K562 (cell line): ENCODE data around the gene TCF20. TPM values are rescaled to one million over a fixed set of nuclear protein-coding genes. Genes with fewer than 3 reads are reported as not detected.

Experiments used
- ATAC-seq: fragments of 200-7000 bp; cut with Tn5 transposase; 3 replicates; pipeline ENCODE4 v1.9.1; 2020; ENCODE audit warnings: moderate library complexity
- BruUV-seq: library from RNA; stranded (reverse); fragments of 400-500 nt; replicated peaks from 2 replicates; lab custom pipeline; 2021; lab: Mats Ljungman, UMichigan
- CTCF ChIA-PET: fragments of 300-600 bp; formaldehyde crosslinking; extraction: SDS; loops from one replicate; lab custom pipeline; 2021; ENCODE audit warnings: low intra/inter-chr PET ratio; lab: Yijun Ruan, JAX
- POLR2A ChIA-PET: fragments of 300-600, 350-650 bp; sonication (Branson Sonifier 250); formaldehyde crosslinking; extraction: SDS; loops from one replicate; lab custom pipeline; 2021; ENCODE audit warnings: antibody characterized with exemption, inconsistent platforms; lab: Yijun Ruan, JAX
- DNase-seq, 4 experiments: peaks; one replicate each; pipeline versions ENCODE4 v3.0.0 to v3.0.0-alpha.2; 2011 to 2018; ENCODE audit warnings: low spot score in 3 of 4, mixed read lengths in 3 of 4; ENCODE audit errors: extremely low read depth in 1 of 4
- FAIRE-seq: peaks from 2 replicates; lab custom pipeline; 2011; peaks lifted over from hg19 to GRCh38; lab: Jason Lieb, UNC
- H2AFZ ChIP-seq: 2 replicates; pipeline ENCODE4 v1.6.0; 2011; ENCODE audit warnings: low read depth, low read length, control low read depth, inconsistent platforms
- H3K27ac ChIP-seq: fragments of 200-600 bp; 3 replicates; pipeline ENCODE4 v1.8.0; 2011; ENCODE audit warnings: low read depth, mild to moderate bottlenecking, control low read depth, inconsistent platforms, low read length, moderate library complexity, mixed read lengths; ENCODE audit errors: extremely low read depth
- H3K27me3 ChIP-seq, 2 experiments: fragments of 300-600 bp in 1 of 2; 2 replicates in 1 of 2; 3 replicates in 1 of 2; pipeline versions ENCODE4 v1.6.0 to v1.8.0; 2011; ENCODE audit warnings: inconsistent platforms in 2 of 2, low read length in 2 of 2, mild to moderate bottlenecking in 1 of 2, mixed read lengths in 1 of 2, moderate library complexity in 1 of 2; ENCODE audit not compliant: control insufficient read depth in 2 of 2, insufficient read depth in 2 of 2
- H3K36me3 ChIP-seq: fragments of 300-600 bp; 3 replicates; pipeline ENCODE4 v1.8.0; 2011; ENCODE audit warnings: mild to moderate bottlenecking, low read length, inconsistent platforms; ENCODE audit not compliant: control insufficient read depth, insufficient read depth
- H3K4me1 ChIP-seq, 2 experiments: fragments of 200-600 bp in 1 of 2; replicated peaks in 1 of 2; 2 replicates in 1 of 2; 3 replicates in 1 of 2; pipeline versions ENCODE4 v1.5.1 to v1.8.0; 2011; ENCODE audit warnings: inconsistent platforms in 2 of 2, low read length in 2 of 2, mild to moderate bottlenecking in 1 of 2, mixed read lengths in 1 of 2, moderate library complexity in 1 of 2; ENCODE audit not compliant: control insufficient read depth in 2 of 2, insufficient read depth in 2 of 2
- H3K4me2 ChIP-seq: 2 replicates; pipeline ENCODE4 v1.6.1; 2011; ENCODE audit warnings: low read length, control low read depth, inconsistent platforms, mixed read lengths; ENCODE audit not compliant: insufficient read depth
- H3K4me3 ChIP-seq: fragments of 200-600 bp; sonication (generic), shearing (Covaris generic); 2 replicates; pipeline ENCODE4 v1.5.1; 2016; ENCODE audit warnings: control low read depth, inconsistent platforms
- H3K79me2 ChIP-seq: fragments of 200-600 bp; 3 replicates; pipeline ENCODE4 v1.8.0; 2011; ENCODE audit warnings: low read length, inconsistent platforms; ENCODE audit not compliant: control insufficient read depth, insufficient read depth
- H3K9ac ChIP-seq, 2 experiments: 2 replicates each; pipeline versions ENCODE4 v1.6.0 to v1.6.1; 2011; ENCODE audit warnings: low read depth in 2 of 2, low read length in 2 of 2, control low read depth in 1 of 2, inconsistent platforms in 1 of 2, mild to moderate bottlenecking in 1 of 2, mixed read lengths in 1 of 2; ENCODE audit not compliant: insufficient read depth in 1 of 2
- H3K9me1 ChIP-seq: one replicate; pipeline ENCODE4 v1.6.0; 2011; ENCODE audit warnings: inconsistent platforms, mild to moderate bottlenecking, low read length, moderate library complexity; ENCODE audit not compliant: control insufficient read depth, insufficient read depth
- H3K9me3 ChIP-seq: replicated peaks from 2 replicates; pipeline ENCODE4 v1.5.1; 2011; ENCODE audit warnings: low read depth, low read length, inconsistent platforms; ENCODE audit not compliant: control insufficient read depth, insufficient read depth
- H4K20me1 ChIP-seq: replicated peaks from 2 replicates; pipeline ENCODE4 v1.6.1; 2011; ENCODE audit warnings: low read length, inconsistent platforms, mixed read lengths; ENCODE audit not compliant: control insufficient read depth, insufficient read depth
- BRD9 ChIP-seq: fragments of 450-650 bp; IDR thresholded peaks from 2 replicates; pipeline ENCODE4 v1.6.1; 2018; ENCODE audit warnings: low read depth; ENCODE audit not compliant: partially characterized antibody
- HDAC6 ChIP-seq: IDR thresholded peaks from 2 replicates; pipeline ENCODE4 v1.6.1; 2012; ENCODE audit warnings: low read depth, mild to moderate bottlenecking, control low read depth, inconsistent platforms, low read length, moderate library complexity
- JUNB ChIP-seq: fragments of 450-650 bp; formaldehyde crosslinking; conservative IDR thresholded peaks from 2 replicates; pipeline ENCODE4 v1.4.0; 2020; ENCODE audit warnings: mild to moderate bottlenecking
- PHB2 ChIP-seq: fragments of 450-650 bp; IDR thresholded peaks from 2 replicates; pipeline ENCODE4 v1.6.1; 2017; ENCODE audit warnings: low read depth
- PTBP1 ChIP-seq: fragments of 200-400 bp; formaldehyde crosslinking; IDR thresholded peaks from 2 replicates; pipeline ENCODE4 v1.6.1; 2017; ENCODE audit warnings: low read depth, low read length
- SRSF3 ChIP-seq: fragments of 200-400 bp; formaldehyde crosslinking; IDR thresholded peaks from 2 replicates; pipeline ENCODE4 v1.6.1; 2016; ENCODE audit warnings: mild to moderate bottlenecking, low read length, moderate library complexity; ENCODE audit not compliant: insufficient read depth
- TBL1XR1 ChIP-seq, 2 experiments: IDR thresholded peaks; 2 replicates each; pipeline ENCODE4 v1.6.1; 2012; ENCODE audit warnings: improper control_type of control experiment in 2 of 2, low read length in 2 of 2, mild to moderate bottlenecking in 1 of 2
- ZC3H8 ChIP-seq: fragments of 450-650 bp; IDR thresholded peaks from 2 replicates; pipeline ENCODE4 v1.6.1; 2017
- ZNF212 ChIP-seq: fragments of 450-650 bp; formaldehyde crosslinking; IDR thresholded peaks from 2 replicates; pipeline ENCODE4 v1.4.0; 2020; ENCODE audit warnings: mild to moderate bottlenecking
- WGBS: fragments of 100-300 bp; shearing (Covaris generic); methylation state at CpG from one replicate; pipeline ENCODE4 v1.1.6; 2016; ENCODE audit warnings: low coverage, mixed read lengths; ENCODE audit not compliant: insufficient coverage; ENCODE audit errors: missing lambda C conversion rate; 5-methylcytosine and 5-hydroxymethylcytosine counted together
- in situ Hi-C: fragments of 300-500 bp; cut with MboI; formaldehyde crosslinking; loops from 4 replicates; pipeline ENCODE4 v1.15.0; 2018; ENCODE audit warnings: inconsistent platforms, mixed read lengths
- intact Hi-C: fragments of 100-400 bp; cut with micrococcal nuclease; formaldehyde crosslinking; loops from 2 replicates; pipeline ENCODE4 v1.14.2; 2022
- polyA plus RNA-seq, 8 experiments: library from polyadenylated mRNA; depleted of rRNA in 4 of 8; stranded (reverse) in 5 of 8; unstranded in 3 of 8; fragments of >200 nt; fragmentation: Nextera tagmentation in 2 of 8; fragmentation: Illumina TruSeq in 1 of 8; extraction: Ambion mirVana in 2 of 8; extraction: Trizol in 1 of 8; gene quantifications; 2 replicates each; pipeline versions ENCODE4 v1.2.1 to v1.2.3, GENCODE V29; 2011 to 2014; ENCODE audit warnings: inconsistent platforms in 1 of 8, missing spikeins in 1 of 8
- total RNA-seq, 7 experiments: library from RNA; depleted of rRNA in 6 of 7; stranded (reverse); fragments of >200 nt in 6 of 7; fragmentation: Illumina TruSeq in 2 of 7; extraction: Trizol in 2 of 7; gene quantifications; 2 replicates each; pipeline versions ENCODE4 v1.2.1 to v1.2.3, GENCODE V29; 2011 to 2021; ENCODE audit warnings: low replicate concordance in 1 of 7
- TF ChIP-seq, protein P1 (sequence below): IDR thresholded peaks from 3 replicates; pipeline ENCODE4 v1.6.1; 2011; ENCODE audit warnings: borderline replicate concordance, mild to moderate bottlenecking, moderate library complexity; ENCODE audit not compliant: insufficient read length; ENCODE audit errors: extremely low read depth
- TF ChIP-seq, protein P2 (sequence below), 2 experiments: IDR thresholded peaks; 2 replicates each; pipeline ENCODE4 v1.6.1; 2011; ENCODE audit warnings: borderline replicate concordance in 1 of 2, control low read depth in 1 of 2, low read depth in 1 of 2, low read length in 1 of 2, mild to moderate bottlenecking in 1 of 2, mixed read lengths in 1 of 2, moderate library complexity in 1 of 2; ENCODE audit not compliant: insufficient read depth in 1 of 2, insufficient read length in 1 of 2, poor library complexity in 1 of 2, severe bottlenecking in 1 of 2; ENCODE audit errors: extremely low read depth in 1 of 2
- TF ChIP-seq, protein P3 (sequence below): sonication (generic); formaldehyde crosslinking; IDR thresholded peaks from 2 replicates; pipeline ENCODE4 v1.8.0; 2023; ENCODE audit warnings: missing genetic modification reagents, mild to moderate bottlenecking, borderline replicate concordance

The TCF20 gene
- total and polyA plus RNA-seq, 9 of the 15 experiments (the other 6 are each of a cell fraction or from before 2014, with no cell fraction given) = 0.35 to 43.6 (median 17.5) TPM

DNA sequence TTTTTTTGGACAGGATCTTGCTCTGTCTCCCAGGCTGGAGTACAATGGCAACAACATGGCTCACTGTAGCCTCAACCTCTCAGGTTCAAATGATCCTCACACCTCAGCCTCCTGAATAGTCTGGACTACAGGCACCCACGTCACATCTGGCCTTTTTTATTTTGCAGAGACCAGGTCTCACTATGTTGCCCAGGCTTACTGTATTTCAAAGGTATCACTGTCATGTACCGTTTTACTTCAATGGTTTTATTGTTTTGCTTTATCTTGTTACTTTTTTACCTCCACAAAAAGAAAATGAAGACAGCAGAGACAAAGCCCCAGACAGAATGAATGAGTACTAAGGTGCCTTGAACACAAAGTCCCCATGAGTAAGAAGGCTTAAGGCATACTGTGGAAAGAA, 5.1 kb downstream of the TCF20 start (continued):
- TF ChIP-seq TBL1XR1 (IDR thresholded peaks at IDR 0.05; ENCODE audit: low read length in 2 of 2) (no peak), BRD9 (no peak), PTBP1 (no peak), PHB2 (no peak), ZNF212 (no peak), HDAC6 (no peak)
- TF ChIP-seq, protein P1, sequence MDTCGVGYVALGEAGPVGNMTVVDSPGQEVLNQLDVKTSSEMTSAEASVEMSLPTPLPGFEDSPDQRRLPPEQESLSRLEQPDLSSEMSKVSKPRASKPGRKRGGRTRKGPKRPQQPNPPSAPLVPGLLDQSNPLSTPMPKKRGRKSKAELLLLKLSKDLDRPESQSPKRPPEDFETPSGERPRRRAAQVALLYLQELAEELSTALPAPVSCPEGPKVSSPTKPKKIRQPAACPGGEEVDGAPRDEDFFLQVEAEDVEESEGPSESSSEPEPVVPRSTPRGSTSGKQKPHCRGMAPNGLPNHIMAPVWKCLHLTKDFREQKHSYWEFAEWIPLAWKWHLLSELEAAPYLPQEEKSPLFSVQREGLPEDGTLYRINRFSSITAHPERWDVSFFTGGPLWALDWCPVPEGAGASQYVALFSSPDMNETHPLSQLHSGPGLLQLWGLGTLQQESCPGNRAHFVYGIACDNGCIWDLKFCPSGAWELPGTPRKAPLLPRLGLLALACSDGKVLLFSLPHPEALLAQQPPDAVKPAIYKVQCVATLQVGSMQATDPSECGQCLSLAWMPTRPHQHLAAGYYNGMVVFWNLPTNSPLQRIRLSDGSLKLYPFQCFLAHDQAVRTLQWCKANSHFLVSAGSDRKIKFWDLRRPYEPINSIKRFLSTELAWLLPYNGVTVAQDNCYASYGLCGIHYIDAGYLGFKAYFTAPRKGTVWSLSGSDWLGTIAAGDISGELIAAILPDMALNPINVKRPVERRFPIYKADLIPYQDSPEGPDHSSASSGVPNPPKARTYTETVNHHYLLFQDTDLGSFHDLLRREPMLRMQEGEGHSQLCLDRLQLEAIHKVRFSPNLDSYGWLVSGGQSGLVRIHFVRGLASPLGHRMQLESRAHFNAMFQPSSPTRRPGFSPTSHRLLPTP = no peak

DNA sequence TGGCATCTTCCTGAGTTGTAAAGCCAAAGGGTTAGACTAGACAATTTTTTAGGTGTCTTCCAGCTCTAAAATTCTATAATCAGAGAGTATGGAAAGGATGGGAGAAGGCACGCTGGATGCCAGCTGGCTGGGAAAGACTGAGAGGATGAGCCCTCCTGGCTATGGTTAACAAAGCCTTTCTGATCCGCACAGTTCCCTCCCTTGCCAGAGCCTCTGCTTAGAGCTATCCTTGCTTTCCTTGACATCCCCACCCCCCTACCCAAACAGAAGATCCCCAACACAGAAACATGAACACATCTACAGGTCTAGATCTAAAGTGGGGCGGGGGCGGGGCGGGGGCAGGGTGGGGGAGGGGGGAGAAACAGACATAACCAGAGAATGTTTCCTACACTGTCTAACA, 6.5 kb downstream of the TCF20 start:
- intact Hi-C loops = loop anchor here (5.0 kb wide), 1 partner anchor 77 kb away; no protein-coding TSS in a partner anchor
- CTCF ChIA-PET = interaction anchor here (0.7 kb wide), 1 partner anchor 101 kb away, joined by 3 read pairs; no protein-coding TSS in a partner anchor
- no peak overlapping the region for H3K4me2 ChIP-seq
- TF ChIP-seq, protein P2, sequence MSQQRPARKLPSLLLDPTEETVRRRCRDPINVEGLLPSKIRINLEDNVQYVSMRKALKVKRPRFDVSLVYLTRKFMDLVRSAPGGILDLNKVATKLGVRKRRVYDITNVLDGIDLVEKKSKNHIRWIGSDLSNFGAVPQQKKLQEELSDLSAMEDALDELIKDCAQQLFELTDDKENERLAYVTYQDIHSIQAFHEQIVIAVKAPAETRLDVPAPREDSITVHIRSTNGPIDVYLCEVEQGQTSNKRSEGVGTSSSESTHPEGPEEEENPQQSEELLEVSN (IDR thresholded peaks at IDR 0.05; ENCODE audit: borderline replicate concordance in 1 of 2, extremely low read depth in 1 of 2, insufficient read depth in 1 of 2, insufficient read length in 1 of 2, low read depth in 1 of 2, low read length in 1 of 2, poor library complexity in 1 of 2, severe bottlenecking in 1 of 2) = no peak
- TF ChIP-seq SRSF3 (no peak), JUNB (CRISPR knock-in tag) (no peak), ZC3H8 (no peak)
- TF ChIP-seq, protein P3, sequence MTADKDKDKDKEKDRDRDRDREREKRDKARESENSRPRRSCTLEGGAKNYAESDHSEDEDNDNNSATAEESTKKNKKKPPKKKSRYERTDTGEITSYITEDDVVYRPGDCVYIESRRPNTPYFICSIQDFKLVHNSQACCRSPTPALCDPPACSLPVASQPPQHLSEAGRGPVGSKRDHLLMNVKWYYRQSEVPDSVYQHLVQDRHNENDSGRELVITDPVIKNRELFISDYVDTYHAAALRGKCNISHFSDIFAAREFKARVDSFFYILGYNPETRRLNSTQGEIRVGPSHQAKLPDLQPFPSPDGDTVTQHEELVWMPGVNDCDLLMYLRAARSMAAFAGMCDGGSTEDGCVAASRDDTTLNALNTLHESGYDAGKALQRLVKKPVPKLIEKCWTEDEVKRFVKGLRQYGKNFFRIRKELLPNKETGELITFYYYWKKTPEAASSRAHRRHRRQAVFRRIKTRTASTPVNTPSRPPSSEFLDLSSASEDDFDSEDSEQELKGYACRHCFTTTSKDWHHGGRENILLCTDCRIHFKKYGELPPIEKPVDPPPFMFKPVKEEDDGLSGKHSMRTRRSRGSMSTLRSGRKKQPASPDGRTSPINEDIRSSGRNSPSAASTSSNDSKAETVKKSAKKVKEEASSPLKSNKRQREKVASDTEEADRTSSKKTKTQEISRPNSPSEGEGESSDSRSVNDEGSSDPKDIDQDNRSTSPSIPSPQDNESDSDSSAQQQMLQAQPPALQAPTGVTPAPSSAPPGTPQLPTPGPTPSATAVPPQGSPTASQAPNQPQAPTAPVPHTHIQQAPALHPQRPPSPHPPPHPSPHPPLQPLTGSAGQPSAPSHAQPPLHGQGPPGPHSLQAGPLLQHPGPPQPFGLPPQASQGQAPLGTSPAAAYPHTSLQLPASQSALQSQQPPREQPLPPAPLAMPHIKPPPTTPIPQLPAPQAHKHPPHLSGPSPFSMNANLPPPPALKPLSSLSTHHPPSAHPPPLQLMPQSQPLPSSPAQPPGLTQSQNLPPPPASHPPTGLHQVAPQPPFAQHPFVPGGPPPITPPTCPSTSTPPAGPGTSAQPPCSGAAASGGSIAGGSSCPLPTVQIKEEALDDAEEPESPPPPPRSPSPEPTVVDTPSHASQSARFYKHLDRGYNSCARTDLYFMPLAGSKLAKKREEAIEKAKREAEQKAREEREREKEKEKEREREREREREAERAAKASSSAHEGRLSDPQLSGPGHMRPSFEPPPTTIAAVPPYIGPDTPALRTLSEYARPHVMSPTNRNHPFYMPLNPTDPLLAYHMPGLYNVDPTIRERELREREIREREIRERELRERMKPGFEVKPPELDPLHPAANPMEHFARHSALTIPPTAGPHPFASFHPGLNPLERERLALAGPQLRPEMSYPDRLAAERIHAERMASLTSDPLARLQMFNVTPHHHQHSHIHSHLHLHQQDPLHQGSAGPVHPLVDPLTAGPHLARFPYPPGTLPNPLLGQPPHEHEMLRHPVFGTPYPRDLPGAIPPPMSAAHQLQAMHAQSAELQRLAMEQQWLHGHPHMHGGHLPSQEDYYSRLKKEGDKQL (CRISPR knock-in tag) = no peak

More for the DNA sequence above, 6.5 kb downstream of the TCF20 start:
- ATAC-seq (no peak), FAIRE-seq (no peak), DNase-seq (no peak)
- Histone ChIP-seq H3K27ac (no peak overlapping the region), H3K9me1 (no peaks in the 10 kb centered on the region), H3K9me3 (no peaks in the 10 kb centered on the region), H3K36me3 (peaks cover 17% of the 10 kb centered on the region; the same call in 1 of the 3 replicates), H3K79me2 (peaks cover 96% of the 10 kb centered on the region), H4K20me1 (peaks cover 60% of the 10 kb centered on the region), H3K27me3 (no peaks in the 10 kb centered on the region), H3K4me1 (peaks cover 0 to 24% of the 10 kb centered on the region in 2 experiments; a peak in 3 of 5 replicates), H2AFZ (no peak overlapping the region), H3K4me3 (no peak overlapping the region), H3K9ac (no peak overlapping the region)
- POLR2A ChIA-PET = interaction anchor here (1.0 to 1.7 kb wide), 3 partner anchors 9 to 34 kb away, joined by 3 to 5 read pairs (median 4); no protein-coding TSS in a partner anchor
- in situ Hi-C loops = no loop called here
- BruUV-seq = no TSS peak
- 75% methylated on average over 2 of the region's 5 CpGs for WGBS
